Measurements from ENCODE around the gene MOK.

GRCh38 chr14:102192840-102193502, 112.0 kb downstream of the MOK start:
- TF ChIP-seq CTCF (IDR thresholded peaks at IDR 0.05) (no peak), EP300 (IDR thresholded peaks at IDR 0.05) (no peak)

All from tibial nerve (tissue), 4 donors.